Measurements from ENCODE around the gene DCAF17.

The DCAF17 gene

DNA sequence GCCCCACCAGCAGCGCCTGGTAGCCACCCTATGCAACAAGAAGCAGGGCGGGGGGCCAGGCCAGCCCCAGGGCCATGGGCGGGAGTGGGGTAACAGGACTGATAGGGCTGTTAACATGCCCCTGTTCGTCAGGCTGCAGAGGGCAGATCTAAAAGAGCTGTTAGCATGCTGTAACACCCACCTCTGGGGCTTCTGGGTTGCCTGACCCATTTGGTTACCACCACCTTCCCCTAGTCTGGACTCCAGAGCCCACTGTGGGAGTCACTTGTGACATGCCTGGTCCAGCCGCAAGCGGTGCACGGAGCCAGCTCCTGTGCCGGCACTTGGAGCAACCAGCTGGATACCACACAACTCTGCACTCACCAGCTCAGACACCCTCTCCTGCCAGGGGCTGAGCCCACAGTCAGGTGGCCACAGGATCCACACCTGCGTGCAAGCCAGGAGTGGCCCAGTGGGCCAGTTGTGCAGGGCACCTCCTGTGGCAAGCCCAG lies 2.3 kb upstream of the DCAF17 start:
- Histone ChIP-seq H3K27me3 (replicated peaks; ENCODE audit: control insufficient read depth, insufficient read depth, low read length) (no peaks in the 10 kb centered on the region), H3K4me3 (replicated peaks; ENCODE audit: low read depth, low read length) (peak overlapping the region; percentile 86), H3K36me3 (ENCODE audit: control insufficient read depth, insufficient read depth, low read length) (no peaks in the 10 kb centered on the region; the same call in 1 of the 2 replicates)
- TF ChIP-seq, protein P1, sequence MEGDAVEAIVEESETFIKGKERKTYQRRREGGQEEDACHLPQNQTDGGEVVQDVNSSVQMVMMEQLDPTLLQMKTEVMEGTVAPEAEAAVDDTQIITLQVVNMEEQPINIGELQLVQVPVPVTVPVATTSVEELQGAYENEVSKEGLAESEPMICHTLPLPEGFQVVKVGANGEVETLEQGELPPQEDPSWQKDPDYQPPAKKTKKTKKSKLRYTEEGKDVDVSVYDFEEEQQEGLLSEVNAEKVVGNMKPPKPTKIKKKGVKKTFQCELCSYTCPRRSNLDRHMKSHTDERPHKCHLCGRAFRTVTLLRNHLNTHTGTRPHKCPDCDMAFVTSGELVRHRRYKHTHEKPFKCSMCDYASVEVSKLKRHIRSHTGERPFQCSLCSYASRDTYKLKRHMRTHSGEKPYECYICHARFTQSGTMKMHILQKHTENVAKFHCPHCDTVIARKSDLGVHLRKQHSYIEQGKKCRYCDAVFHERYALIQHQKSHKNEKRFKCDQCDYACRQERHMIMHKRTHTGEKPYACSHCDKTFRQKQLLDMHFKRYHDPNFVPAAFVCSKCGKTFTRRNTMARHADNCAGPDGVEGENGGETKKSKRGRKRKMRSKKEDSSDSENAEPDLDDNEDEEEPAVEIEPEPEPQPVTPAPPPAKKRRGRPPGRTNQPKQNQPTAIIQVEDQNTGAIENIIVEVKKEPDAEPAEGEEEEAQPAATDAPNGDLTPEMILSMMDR (IDR thresholded peaks at IDR 0.05; ENCODE audit: insufficient read depth, low read length, poor library complexity, severe bottlenecking) = no peak
- no peak for DNase-seq (ENCODE audit: extremely low read depth, insufficient read length)

DNA sequence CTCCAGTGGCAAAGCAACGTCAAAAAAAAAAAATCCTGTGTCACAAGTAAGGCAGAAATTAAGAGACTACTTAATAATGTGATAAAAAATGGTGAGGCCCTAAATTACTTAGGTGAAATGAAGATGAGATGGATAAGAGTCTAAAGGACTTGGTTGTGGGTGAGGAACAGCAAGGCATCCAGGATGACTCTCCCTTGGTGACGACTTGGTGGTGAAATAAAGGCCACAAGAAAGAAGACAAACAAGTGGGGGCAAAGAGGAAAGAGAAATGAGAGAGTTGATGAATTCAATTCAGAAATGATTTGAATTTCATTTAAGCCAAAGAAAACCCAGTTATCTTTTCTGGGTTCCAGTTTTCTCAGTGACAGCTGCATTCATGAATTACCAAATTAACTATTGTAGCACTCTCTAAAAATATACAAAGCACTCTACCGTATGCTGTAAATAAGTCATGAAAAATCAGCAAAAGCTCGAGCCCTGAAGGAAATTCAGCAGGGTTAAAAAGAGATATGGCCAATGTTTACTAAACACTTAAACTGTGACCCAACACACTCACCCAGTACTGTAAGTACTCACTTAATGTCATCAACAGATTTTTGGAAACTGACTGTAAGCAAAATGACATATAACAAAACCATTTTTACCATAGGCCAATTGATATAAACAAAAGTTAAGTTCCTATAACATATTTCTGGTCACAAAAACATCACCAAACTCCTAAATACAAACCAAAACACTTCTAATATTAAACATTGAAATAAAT lies 1.6 kb upstream of the DCAF17 start:
- DNase-seq (ENCODE audit: extremely low read depth, insufficient read length) = no peak
- Histone ChIP-seq H3K36me3 (ENCODE audit: control insufficient read depth, insufficient read depth, low read length) (no peaks in the 10 kb centered on the region; the same call in none of the 2 replicates), H3K4me3 (replicated peaks; ENCODE audit: low read depth, low read length) (peak overlapping the region; percentile 86), H3K27me3 (replicated peaks; ENCODE audit: control insufficient read depth, insufficient read depth, low read length) (no peaks in the 10 kb centered on the region)
- TF ChIP-seq, protein P1 (IDR thresholded peaks at IDR 0.05; ENCODE audit: insufficient read depth, low read length, poor library complexity, severe bottlenecking) = no peak

DNA sequence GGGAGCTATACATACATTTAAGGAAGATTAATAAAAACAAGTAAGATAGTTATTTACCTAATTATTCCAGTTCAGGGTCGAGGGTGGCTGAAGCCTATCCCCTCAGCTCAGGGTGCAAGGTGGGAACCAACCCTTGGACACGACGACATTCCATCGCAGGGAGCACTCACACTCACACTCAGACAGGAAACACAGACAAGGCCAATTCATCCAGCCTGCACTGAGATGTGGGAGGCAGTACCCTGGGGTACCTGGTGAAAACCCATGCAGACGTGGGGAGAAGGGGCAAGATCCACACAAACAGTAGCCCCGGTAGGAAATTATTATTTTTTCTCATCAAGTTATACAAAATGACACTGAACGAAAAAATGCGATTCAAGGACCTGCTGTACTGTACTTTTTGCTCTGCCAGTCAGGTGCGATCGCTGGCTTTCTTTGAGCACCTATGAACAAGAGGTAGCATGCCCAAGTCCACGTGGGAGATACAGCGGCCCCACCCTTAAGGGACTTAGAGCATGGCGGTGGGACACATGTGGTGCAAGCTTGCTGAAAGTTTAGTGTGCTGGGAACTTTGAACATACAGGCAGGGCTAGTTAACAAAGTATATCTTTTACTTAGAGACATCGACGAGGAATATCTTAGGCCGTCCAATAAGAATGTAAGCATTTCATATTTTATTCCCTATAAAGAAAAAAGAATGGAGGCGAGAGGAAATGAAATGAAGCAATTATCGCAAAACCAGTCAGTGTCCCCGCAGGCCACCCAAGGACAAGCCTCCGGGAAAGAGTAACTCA lies 860 bp upstream of the DCAF17 start:
- Histone ChIP-seq H3K4me3 (replicated peaks; ENCODE audit: low read depth, low read length) (peak overlapping the region; percentile 86), H3K36me3 (ENCODE audit: control insufficient read depth, insufficient read depth, low read length) (no peaks in the 10 kb centered on the region; the same call in none of the 2 replicates), H3K27me3 (replicated peaks; ENCODE audit: control insufficient read depth, insufficient read depth, low read length) (no peaks in the 10 kb centered on the region)
- TF ChIP-seq, protein P1 (IDR thresholded peaks at IDR 0.05; ENCODE audit: insufficient read depth, low read length, poor library complexity, severe bottlenecking) = no peak
- DNase-seq (ENCODE audit: extremely low read depth, insufficient read length) = peak; percentile 46

DNA sequence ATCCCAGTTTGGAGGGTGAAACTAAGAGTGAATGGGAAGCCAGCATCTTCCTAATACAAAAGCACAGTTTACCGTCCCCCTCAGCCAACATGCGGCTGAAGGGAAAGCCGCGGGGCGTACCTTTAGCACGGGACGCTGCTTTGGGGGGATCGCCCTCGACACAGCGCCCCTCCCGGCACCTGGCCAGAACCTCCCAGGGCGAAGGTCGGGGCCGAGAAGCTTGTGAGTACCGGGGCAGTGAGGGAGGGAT lies 338 bp upstream of the DCAF17 start, which contains the start of gene METTL8:
METTL8 (minus strand) TSS at position 228 of the 250 bp plus-strand sequence. CDS start 41,805 bp downstream, outside the sequence.
- Histone ChIP-seq H3K27me3 (replicated peaks; ENCODE audit: control insufficient read depth, insufficient read depth, low read length) (no peaks in the 10 kb centered on the region), H3K4me3 (replicated peaks; ENCODE audit: low read depth, low read length) (peak within 1 kb of the TSS; percentile 86), H3K36me3 (ENCODE audit: control insufficient read depth, insufficient read depth, low read length) (no peaks in the 10 kb centered on the region; the same call in none of the 2 replicates)
- no peak for DNase-seq (ENCODE audit: extremely low read depth, insufficient read length)
- TF ChIP-seq, protein P1 (IDR thresholded peaks at IDR 0.05; ENCODE audit: insufficient read depth, low read length, poor library complexity, severe bottlenecking) = peak; percentile 75

DNA sequence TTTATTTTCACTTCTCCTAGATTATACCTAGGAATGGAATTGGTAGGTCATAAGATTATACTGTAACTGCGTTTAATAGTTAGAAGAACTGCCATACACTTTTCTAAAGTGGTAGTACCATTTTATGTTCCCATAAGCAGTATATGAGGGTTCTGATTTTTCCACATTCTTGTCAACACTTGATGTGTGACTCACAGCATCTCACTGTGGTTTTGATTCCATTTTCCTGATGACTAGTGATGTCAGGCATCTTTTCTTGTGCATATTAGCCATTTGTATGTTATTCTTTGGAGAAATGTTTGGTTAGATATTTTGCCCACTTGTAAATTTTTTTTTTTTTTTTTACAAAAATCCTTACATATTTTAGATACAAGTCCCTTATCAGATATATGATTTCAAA lies 2.3 kb downstream of the DCAF17 start:
- peaks cover 2% of the 10 kb centered on the region for H3K36me3 ChIP-seq (ENCODE audit: control insufficient read depth, insufficient read depth, low read length)
- no peak overlapping the region for H3K4me3 ChIP-seq (replicated peaks; ENCODE audit: low read depth, low read length)
- H3K27me3 ChIP-seq (replicated peaks; ENCODE audit: control insufficient read depth, insufficient read depth, low read length) = no peaks in the 10 kb centered on the region
- DNase-seq (ENCODE audit: extremely low read depth, insufficient read length) = no peak
- TF ChIP-seq, protein P1 (IDR thresholded peaks at IDR 0.05; ENCODE audit: insufficient read depth, low read length, poor library complexity, severe bottlenecking) = no peak

Data from GM06990 (cell line).